ENCODE results near the gene IGSF5. TPM values are rescaled to one million over a fixed set of nuclear protein-coding genes. Genes with fewer than 3 reads are reported as not detected.
"Not testable (repeated sequence)": the region's sequence is repeated elsewhere in the genome, so short reads cannot be mapped to it uniquely, and the experiment has no call there.

Gene IGSF5
- polyA plus RNA-seq, 12 donors: 0.69 to 3.2 (median 1.3) TPM; not detected in 2

- DNase-seq: no peak
These were observed 7.5 kb upstream of the IGSF5 start for GRCh38 chr21:39737376-39738000.

GRCh38 chr21:39738566-39738965, 6.4 kb upstream of the IGSF5 start:
- DNase-seq: no peak

- DNase-seq: not testable (repeated sequence)
These were observed 5.5 kb upstream of the IGSF5 start for GRCh38 chr21:39739531-39739930.

- DNase-seq: not testable (repeated sequence)
These were observed 2.4 kb upstream of the IGSF5 start for GRCh38 chr21:39742561-39742960.

GRCh38 chr21:39745332-39745731, 349 bp downstream of the IGSF5 start:
- DNase-seq: not testable (repeated sequence)

GRCh38 chr21:39750670-39751069, 5.7 kb downstream of the IGSF5 start:
- no peak for DNase-seq

GRCh38 chr21:39754811-39755210, 9.8 kb downstream of the IGSF5 start:
- no peak for DNase-seq

- no peak for DNase-seq
These were observed 11.3 kb downstream of the IGSF5 start for GRCh38 chr21:39756285-39756684.

- DNase-seq: peak; percentile 42
These were observed 18.4 kb downstream of the IGSF5 start for GRCh38 chr21:39763272-39763970.

GRCh38 chr21:39774227-39774626, 29.2 kb downstream of the IGSF5 start:
- DNase-seq: peak; percentile 31

GRCh38 chr21:39775816-39776215, 30.8 kb downstream of the IGSF5 start:
- no peak for DNase-seq

- DNase-seq: no peak
These were observed 31.6 kb downstream of the IGSF5 start for GRCh38 chr21:39776589-39776988.

- no peak for DNase-seq
These were observed 36.3 kb downstream of the IGSF5 start for GRCh38 chr21:39781331-39781730.

GRCh38 chr21:39788383-39788782, 43.4 kb downstream of the IGSF5 start:
- DNase-seq: peak; percentile 83

- no peak for DNase-seq
These were observed 51.5 kb downstream of the IGSF5 start for GRCh38 chr21:39796466-39796865.

- no peak for DNase-seq
These were observed 54.2 kb downstream of the IGSF5 start for GRCh38 chr21:39799178-39799577.

GRCh38 chr21:39800311-39800710, 55.3 kb downstream of the IGSF5 start:
- DNase-seq: no peak

- DNase-seq: no peak
These were observed 57.2 kb downstream of the IGSF5 start for GRCh38 chr21:39802217-39802616.

GRCh38 chr21:39803393-39803792, 58.4 kb downstream of the IGSF5 start:
- DNase-seq: no peak

GRCh38 chr21:39804240-39804639, 59.3 kb downstream of the IGSF5 start:
- DNase-seq: no peak

- DNase-seq: no peak
These were observed 61.0 kb downstream of the IGSF5 start for GRCh38 chr21:39805983-39806382.

GRCh38 chr21:39807738-39808137, 62.8 kb downstream of the IGSF5 start:
- DNase-seq: no peak

- no peak for DNase-seq
These were observed 65.0 kb downstream of the IGSF5 start for GRCh38 chr21:39809936-39810335.

- no peak for DNase-seq
These were observed 68.0 kb downstream of the IGSF5 start for GRCh38 chr21:39812983-39813382.
